GM23248 (cell line): ENCODE data around the gene KCNRG. TPM values are rescaled to one million over a fixed set of nuclear protein-coding genes. Genes with fewer than 3 reads are reported as not detected.

Experiments
- DNase-seq: peaks from one replicate; pipeline ENCODE4 v3.0.0-alpha.2; 2015
- H2AFZ ChIP-seq: fragments of 200-600 bp; sonication (generic); 2 replicates; pipeline ENCODE4 v1.6.1; 2016; ENCODE audit warnings: antibody characterized with exemption
- H3F3A ChIP-seq: fragments of 200-600 bp; sonication (generic); 2 replicates; pipeline ENCODE4 v1.6.1; 2016; ENCODE audit warnings: mild to moderate bottlenecking, antibody characterized with exemption, mixed run types; ENCODE audit not compliant: insufficient read depth
- H3K27ac ChIP-seq: fragments of 200-600 bp; sonication (generic); 2 replicates; pipeline ENCODE4 v1.5.1; 2016; ENCODE audit warnings: mild to moderate bottlenecking
- H3K27me3 ChIP-seq: fragments of 200-600 bp; sonication (generic); replicated peaks from 2 replicates; pipeline ENCODE4 v1.6.1; 2016; ENCODE audit warnings: mild to moderate bottlenecking; ENCODE audit not compliant: insufficient read depth
- H3K36me3 ChIP-seq: fragments of 200-600 bp; sonication (generic); 2 replicates; pipeline ENCODE4 v1.6.1; 2016; ENCODE audit warnings: low read depth, mild to moderate bottlenecking
- H3K4me1 ChIP-seq: fragments of 200-600 bp; sonication (generic); 2 replicates; pipeline ENCODE4 v1.6.1; 2016; ENCODE audit warnings: mild to moderate bottlenecking; ENCODE audit not compliant: insufficient read depth
- H3K4me2 ChIP-seq: fragments of 200-600 bp; sonication (generic); one replicate; pipeline ENCODE4 v1.6.1; 2016; ENCODE audit warnings: mild to moderate bottlenecking; ENCODE audit not compliant: unreplicated experiment
- H3K4me3 ChIP-seq: fragments of 200-600 bp; sonication (generic); 2 replicates; pipeline ENCODE4 v1.5.1; 2016; ENCODE audit warnings: mild to moderate bottlenecking
- H3K79me2 ChIP-seq: fragments of 200-600 bp; sonication (generic); 2 replicates; pipeline ENCODE4 v1.6.1; 2016; ENCODE audit warnings: mild to moderate bottlenecking; ENCODE audit not compliant: insufficient read depth
- H3K9ac ChIP-seq: fragments of 200-600 bp; sonication (generic); 2 replicates; pipeline ENCODE4 v1.6.1; 2016; ENCODE audit warnings: mild to moderate bottlenecking
- H3K9me2 ChIP-seq: fragments of 200-600 bp; sonication (generic); 2 replicates; pipeline ENCODE4 v1.6.1; 2016; ENCODE audit warnings: mixed run types, mild to moderate bottlenecking, moderate library complexity; ENCODE audit not compliant: insufficient read depth
- H3K9me3 ChIP-seq: fragments of 200-600 bp; sonication (generic); one replicate; pipeline ENCODE4 v1.6.1; 2017; ENCODE audit warnings: low read depth
- H4K20me1 ChIP-seq: fragments of 200-600 bp; sonication (generic); 2 replicates; pipeline ENCODE4 v1.6.0; 2016; ENCODE audit not compliant: insufficient read depth
- EZH2 ChIP-seq: fragments of 200-600 bp; sonication (generic); IDR thresholded peaks from 2 replicates; pipeline ENCODE4 v1.6.1; 2018; ENCODE audit warnings: antibody characterized with exemption, mild to moderate bottlenecking; ENCODE audit not compliant: insufficient read depth, poor library complexity, severe bottlenecking
- EZH2phosphoT487 ChIP-seq: fragments of 200-600 bp; sonication (generic); IDR thresholded peaks from 2 replicates; pipeline ENCODE4 v1.6.1; 2018; ENCODE audit warnings: antibody characterized with exemption, moderate library complexity, mild to moderate bottlenecking, low read depth; ENCODE audit not compliant: insufficient read depth
- WGBS, 2 experiments: methylation state at CpG; one replicate each; pipeline ENCODE4 v1.1.6; 2015 to 2017; ENCODE audit warnings: low lambda C conversion rate in 2 of 2, low coverage in 1 of 2; ENCODE audit errors: missing lambda C conversion rate in 2 of 2; 5-methylcytosine and 5-hydroxymethylcytosine counted together
- in situ Hi-C: fragments of 300-500 bp; cut with MboI; formaldehyde crosslinking; loops from 2 replicates; pipeline ENCODE4 v1.15.0; 2020
- polyA plus RNA-seq: library from polyadenylated mRNA; unstranded; fragments of >200 nt; fragmentation: Nextera tagmentation; extraction: Ambion mirVana; gene quantifications from 2 replicates; pipeline ENCODE4 v1.2.1, GENCODE V29; 2016
- total RNA-seq: library from RNA; depleted of rRNA; stranded (reverse); fragments of >200 nt; shearing (Covaris generic); gene quantifications from 2 replicates; pipeline ENCODE4 v1.2.3, GENCODE V29; 2014; rRNA removed

The KCNRG gene, protein sequence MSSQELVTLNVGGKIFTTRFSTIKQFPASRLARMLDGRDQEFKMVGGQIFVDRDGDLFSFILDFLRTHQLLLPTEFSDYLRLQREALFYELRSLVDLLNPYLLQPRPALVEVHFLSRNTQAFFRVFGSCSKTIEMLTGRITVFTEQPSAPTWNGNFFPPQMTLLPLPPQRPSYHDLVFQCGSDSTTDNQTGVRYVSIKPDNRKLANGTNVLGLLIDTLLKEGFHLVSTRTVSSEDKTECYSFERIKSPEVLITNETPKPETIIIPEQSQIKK
- total RNA-seq (0.97 TPM in 1 of 2 replicates, not detected in the other), polyA plus RNA-seq (0.15 and 0.30 TPM in 2 replicates)

DNA sequence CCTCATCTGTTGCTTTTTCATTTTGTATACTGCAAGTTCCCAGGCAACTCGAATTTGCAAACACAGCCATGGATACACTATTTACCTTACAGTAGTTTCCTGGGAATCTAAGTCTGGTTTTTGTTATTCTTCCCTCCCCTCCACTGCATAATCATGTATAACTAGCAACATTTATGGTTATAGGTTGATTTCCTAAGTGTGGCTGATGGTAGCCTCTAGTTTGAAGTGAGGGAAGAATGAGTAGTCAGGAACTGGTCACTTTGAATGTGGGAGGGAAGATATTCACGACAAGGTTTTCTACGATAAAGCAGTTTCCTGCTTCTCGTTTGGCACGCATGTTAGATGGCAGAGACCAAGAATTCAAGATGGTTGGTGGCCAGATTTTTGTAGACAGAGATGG is at the start of gene KCNRG:
KCNRG (plus strand) TSS at position 187 of the 400 bp plus-strand sequence; CDS start at position 237, 50 bp downstream.
- H3K9ac ChIP-seq = peak within 1 kb of the TSS; percentile 19; the same call in 1 of the 2 replicates
- H3K9me3 ChIP-seq = no peaks in the 10 kb centered on the region
- no peaks in the 10 kb centered on the region for H4K20me1 ChIP-seq
- H2AFZ ChIP-seq = no peak within 1 kb of the TSS
- H3K27ac ChIP-seq = peak within 1 kb of the TSS; percentile 61
- H3K4me1 ChIP-seq = peaks cover 14% of the 10 kb centered on the region
- H3F3A ChIP-seq = peaks cover 54% of the 10 kb centered on the region
- 31 to 45% methylated on average over 5 of the region's 5 CpGs for WGBS, 2 experiments
- no peak within 1 kb of the TSS for H3K4me2 ChIP-seq
- peak; percentile 62 for DNase-seq
- H3K9me2 ChIP-seq = no peaks in the 10 kb centered on the region
- peaks cover 50% of the 10 kb centered on the region for H3K79me2 ChIP-seq
- in situ Hi-C loops = no loop called here
- no peaks in the 10 kb centered on the region for H3K27me3 ChIP-seq
- H3K4me3 ChIP-seq = no peak within 1 kb of the TSS
- no peak for TF ChIP-seq EZH2phosphoT487
- no peak for TF ChIP-seq EZH2
- H3K36me3 ChIP-seq = peaks cover 38% of the 10 kb centered on the region

DNA sequence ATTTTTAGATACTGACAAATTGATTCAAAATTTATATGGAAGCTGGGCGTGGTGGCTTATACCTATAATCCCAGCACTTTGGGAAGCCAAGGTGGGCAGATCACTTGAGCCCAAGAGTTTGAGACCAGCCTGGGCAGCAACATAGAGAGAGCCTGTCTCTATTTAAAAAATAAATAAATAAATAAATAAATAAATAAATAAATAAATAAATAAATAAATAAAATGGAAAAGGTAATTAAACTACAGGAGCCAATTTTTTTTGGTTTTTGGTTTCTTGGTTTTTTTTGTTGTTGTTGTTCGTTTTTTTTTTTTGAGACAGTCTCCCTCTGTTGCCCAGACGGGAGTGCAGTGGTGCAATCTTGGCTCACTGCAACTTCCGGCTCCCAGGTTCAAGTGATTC is 47.8 kb upstream of the KCNRG start:
- Histone ChIP-seq H3K36me3 (no peaks in the 10 kb centered on the region), H3K79me2 (no peaks in the 10 kb centered on the region), H2AFZ (no peak overlapping the region), H3K9me2 (no peaks in the 10 kb centered on the region), H4K20me1 (no peaks in the 10 kb centered on the region), H3K4me3 (no peak overlapping the region), H3K9ac (no peak overlapping the region), H3K27ac (no peak overlapping the region), H3K4me1 (no peaks in the 10 kb centered on the region), H3K4me2 (no peak overlapping the region), H3K9me3 (no peaks in the 10 kb centered on the region), H3K27me3 (no peaks in the 10 kb centered on the region), H3F3A (no peaks in the 10 kb centered on the region)
- DNase-seq = no peak
- in situ Hi-C loops = loop anchor here (25.0 kb wide), 1 partner anchor 1095 kb away; no protein-coding TSS in a partner anchor
- TF ChIP-seq EZH2 (no peak), EZH2phosphoT487 (no peak)
- WGBS, 2 experiments = 95 to 98% methylated on average over 4 of the region's 4 CpGs

DNA sequence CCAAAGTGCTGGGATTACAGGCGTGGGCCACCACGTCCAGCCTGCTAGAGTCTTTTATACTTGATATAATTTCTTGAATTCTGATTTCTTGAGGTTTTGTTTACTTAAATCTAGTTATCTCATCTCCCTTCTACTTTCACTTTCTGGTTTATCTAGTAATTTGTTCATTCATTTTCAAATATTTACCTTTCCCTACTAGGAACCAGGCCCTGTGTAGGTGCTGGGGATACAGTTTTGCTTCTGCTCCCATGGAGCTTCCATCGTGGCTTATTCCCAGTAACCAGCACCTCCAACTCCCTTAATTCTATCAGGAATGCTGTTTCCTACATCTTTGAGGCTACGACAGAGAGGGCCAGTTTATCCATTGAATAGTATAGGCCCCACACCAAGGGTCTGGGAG is 42.5 kb upstream of the KCNRG start:
- TF ChIP-seq EZH2phosphoT487 (no peak), EZH2 (no peak)
- no peak overlapping the region for H3K27ac ChIP-seq
- H3K9ac ChIP-seq = no peak overlapping the region
- no peak overlapping the region for H3K4me3 ChIP-seq
- H3K9me3 ChIP-seq = no peaks in the 10 kb centered on the region
- no peak for DNase-seq
- no peaks in the 10 kb centered on the region for H4K20me1 ChIP-seq
- H3K4me1 ChIP-seq = no peaks in the 10 kb centered on the region; the same call in 1 of the 2 replicates
- H3K27me3 ChIP-seq = no peaks in the 10 kb centered on the region
- in situ Hi-C loops = loop anchor here (25.0 kb wide), 1 partner anchor 1090 kb away; no protein-coding TSS in a partner anchor
- no peaks in the 10 kb centered on the region for H3K79me2 ChIP-seq
- no peaks in the 10 kb centered on the region for H3K36me3 ChIP-seq
- H3K9me2 ChIP-seq = no peaks in the 10 kb centered on the region
- WGBS, 2 experiments = 75 to 84% methylated on average over 4 of the region's 4 CpGs
- H3K4me2 ChIP-seq = no peak overlapping the region
- H2AFZ ChIP-seq = no peak overlapping the region
- H3F3A ChIP-seq = no peaks in the 10 kb centered on the region

DNA sequence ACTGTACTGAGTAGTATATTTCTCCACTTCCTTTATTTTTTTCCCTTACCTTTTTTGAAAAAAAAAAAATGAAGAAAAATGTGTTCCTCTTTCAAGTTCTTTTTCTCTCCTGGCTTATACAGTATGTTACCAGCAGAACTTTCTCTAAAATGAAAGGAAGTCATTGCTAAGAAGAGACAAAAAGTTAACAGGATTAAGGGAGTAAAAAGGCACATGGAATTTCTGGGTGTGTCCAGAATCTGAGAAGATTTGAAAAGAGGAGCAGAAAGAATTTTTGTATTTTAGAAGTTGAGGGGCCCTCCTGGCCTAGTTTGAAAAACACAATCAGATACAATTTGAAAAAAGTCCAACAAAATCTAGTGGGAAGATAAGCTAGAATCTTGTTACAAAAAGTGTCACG is 39.4 kb upstream of the KCNRG start:
- H3K27me3 ChIP-seq = no peaks in the 10 kb centered on the region
- H3K4me2 ChIP-seq = no peak overlapping the region
- H3F3A ChIP-seq = no peaks in the 10 kb centered on the region; the same call in 1 of the 2 replicates
- TF ChIP-seq EZH2 = no peak
- TF ChIP-seq EZH2phosphoT487 = no peak
- H3K4me1 ChIP-seq = no peaks in the 10 kb centered on the region; the same call in 1 of the 2 replicates
- 47 to 76% methylated on average over 1 of the region's 1 CpG for WGBS, 2 experiments
- no peaks in the 10 kb centered on the region for H3K9me3 ChIP-seq
- no peaks in the 10 kb centered on the region for H3K79me2 ChIP-seq
- no peaks in the 10 kb centered on the region for H3K36me3 ChIP-seq
- no peaks in the 10 kb centered on the region for H3K9me2 ChIP-seq
- no peak overlapping the region for H2AFZ ChIP-seq
- no peak overlapping the region for H3K4me3 ChIP-seq
- DNase-seq = no peak
- in situ Hi-C loops = loop anchor here (25.0 kb wide), 2 partner anchors 561 to 836 kb away; no protein-coding TSS in a partner anchor
- H3K27ac ChIP-seq = no peak overlapping the region
- no peaks in the 10 kb centered on the region for H4K20me1 ChIP-seq
- H3K9ac ChIP-seq = no peak overlapping the region
